Mucosa of gallbladder (tissue), 1 donor: ENCODE measurements around the gene TM6SF1. TPM values are rescaled to one million over a fixed set of nuclear protein-coding genes. Genes with fewer than 3 reads are reported as not detected.
"Not testable (repeated sequence)": the region's sequence is repeated elsewhere in the genome, so short reads cannot be mapped to it uniquely, and the experiment has no call there.

Experiments
- DNase-seq: peaks from one replicate; pipeline ENCODE4 v3.0.0-alpha.2; 2020; ENCODE audit warnings: low spot score
- total RNA-seq: library from RNA; stranded (reverse); gene quantifications from one replicate; pipeline ENCODE4 v1.2.1, GENCODE V29; 2021
- donor health status: DM: no; HTN: no; CAD: no.

TM6SF1 gene
- total RNA-seq, 1 donor from 2014 or later: 7.2 TPM

- no peak for DNase-seq
These were observed 8.6 kb downstream of the TM6SF1 start for GRCh38 chr15:83115831-83116565.

- DNase-seq: no peak
These were observed 10.9 kb downstream of the TM6SF1 start for GRCh38 chr15:83118291-83118827.

DNA sequence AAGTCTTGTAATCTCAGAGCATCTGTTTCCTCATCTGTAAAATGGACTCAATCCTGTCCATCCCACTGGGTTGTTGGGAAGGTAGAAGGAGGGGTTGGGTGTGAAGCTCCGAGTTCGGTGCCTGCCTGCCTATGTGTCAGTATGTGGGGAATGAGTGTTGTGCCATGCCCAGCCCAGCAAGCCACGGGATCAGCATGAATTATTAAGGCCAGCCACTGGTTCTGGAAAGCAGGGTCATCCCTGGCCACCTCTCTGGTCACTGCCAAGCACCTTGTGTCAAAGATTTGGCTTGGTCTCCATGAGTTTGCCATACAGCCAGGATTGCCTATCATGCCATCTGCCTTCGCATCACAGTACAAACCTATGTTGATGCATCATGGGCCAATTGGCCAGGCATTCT is 11.5 kb downstream of the TM6SF1 start:
- DNase-seq: no peak

DNA sequence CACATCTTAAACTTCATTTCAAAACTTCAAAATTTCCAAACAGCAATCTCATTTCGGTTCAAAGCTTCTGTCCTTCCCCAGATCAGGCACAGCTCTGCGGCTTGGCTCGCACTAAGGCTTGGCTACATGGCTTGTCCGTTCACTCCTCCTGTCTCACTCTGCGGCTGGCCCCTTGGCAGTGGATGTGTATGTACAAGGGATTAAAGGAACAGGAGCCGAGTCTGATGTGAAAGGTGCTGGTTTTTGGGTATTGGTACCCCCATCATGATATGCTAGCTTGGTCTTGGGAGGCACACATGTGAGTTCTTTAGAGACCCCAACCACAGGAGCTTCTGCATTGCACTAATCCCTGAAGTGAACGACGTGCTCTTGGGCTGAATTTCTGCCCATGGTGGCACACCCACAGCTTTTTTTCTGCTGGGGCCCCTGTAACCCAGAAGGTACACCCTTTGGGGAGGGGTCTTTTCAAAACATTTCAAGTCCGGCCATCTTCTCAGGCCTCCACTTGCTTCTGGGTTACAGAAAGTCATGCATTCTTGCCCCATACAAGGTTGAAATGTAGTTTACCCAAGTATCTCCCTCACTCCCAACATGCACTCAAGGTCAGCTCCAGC is 12.6 kb downstream of the TM6SF1 start:
- no peak for DNase-seq

DNA sequence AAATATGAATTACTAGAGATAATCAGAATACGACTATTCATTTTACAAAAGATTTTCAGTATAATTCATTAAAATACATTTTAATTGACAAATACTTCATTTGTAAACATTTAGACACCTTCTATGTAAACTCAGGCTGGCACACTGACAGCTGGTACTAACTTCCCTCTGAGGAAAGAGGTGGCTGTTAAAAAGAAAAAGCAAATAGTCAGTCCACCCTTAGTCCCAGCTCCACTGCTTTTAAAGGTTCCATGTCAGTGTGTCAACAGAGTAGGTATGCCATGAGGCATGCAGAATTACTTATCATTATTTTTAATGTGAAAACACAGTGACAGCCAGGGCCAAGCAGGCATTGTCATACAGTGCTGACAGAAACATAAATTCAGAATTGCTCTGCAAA is 16.1 kb downstream of the TM6SF1 start:
- no peak for DNase-seq

GRCh38 chr15:83127547-83128150 is 20.2 kb downstream of the TM6SF1 start:
- no peak for DNase-seq

DNA sequence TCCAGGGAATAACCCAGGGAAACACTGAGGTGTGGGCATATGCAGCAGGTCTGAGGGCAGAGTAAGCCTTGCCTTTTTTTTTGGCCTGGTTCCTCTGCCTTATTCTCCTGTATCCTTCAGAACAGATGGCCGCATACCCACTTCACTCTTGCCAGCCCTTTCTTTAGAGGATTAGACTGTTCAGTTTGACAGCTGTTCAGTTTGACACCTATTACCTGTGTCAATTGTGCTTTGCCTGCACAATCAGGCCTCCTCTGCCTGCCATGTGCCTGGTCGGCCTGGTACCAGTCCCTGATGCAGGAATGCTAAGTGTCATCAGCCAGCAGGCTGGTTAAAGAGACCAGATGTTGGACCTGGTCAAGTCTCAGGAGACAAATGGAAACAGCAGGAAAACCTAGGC is 22.3 kb downstream of the TM6SF1 start:
- DNase-seq: no peak

DNA sequence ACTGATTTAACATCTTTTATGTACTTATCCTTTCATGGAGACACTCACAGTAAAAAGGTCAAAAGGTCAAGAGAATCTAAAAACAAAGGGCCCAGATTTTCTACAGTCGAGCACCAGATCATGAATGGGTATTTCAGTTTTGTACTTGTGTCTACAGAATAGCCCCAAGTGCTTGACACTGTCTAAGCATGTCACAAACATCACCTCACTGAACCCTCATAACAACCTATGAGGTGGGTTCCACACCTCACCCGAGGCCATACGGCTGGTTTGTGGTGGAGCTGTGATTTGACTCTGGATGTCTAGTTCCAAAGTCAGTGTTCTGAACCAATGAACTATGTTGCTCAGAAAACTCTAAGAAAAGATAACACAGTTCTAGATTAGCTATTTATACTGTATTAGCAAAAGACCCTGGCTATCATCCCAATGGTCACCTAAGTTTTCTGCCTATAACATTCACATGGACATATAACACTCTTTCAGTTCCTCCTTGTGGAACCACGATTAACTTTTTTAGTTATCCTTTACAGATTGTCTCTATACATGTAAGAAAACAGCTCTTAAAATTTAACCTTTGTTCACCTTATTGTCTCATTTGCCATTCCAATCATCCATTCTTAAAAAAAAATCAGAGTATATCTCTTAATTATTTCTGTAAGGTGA is 25.5 kb downstream of the TM6SF1 start:
- no peak for DNase-seq

GRCh38 chr15:83142151-83142550 is 34.7 kb downstream of the TM6SF1 start:
- not testable (repeated sequence) for DNase-seq

DNA sequence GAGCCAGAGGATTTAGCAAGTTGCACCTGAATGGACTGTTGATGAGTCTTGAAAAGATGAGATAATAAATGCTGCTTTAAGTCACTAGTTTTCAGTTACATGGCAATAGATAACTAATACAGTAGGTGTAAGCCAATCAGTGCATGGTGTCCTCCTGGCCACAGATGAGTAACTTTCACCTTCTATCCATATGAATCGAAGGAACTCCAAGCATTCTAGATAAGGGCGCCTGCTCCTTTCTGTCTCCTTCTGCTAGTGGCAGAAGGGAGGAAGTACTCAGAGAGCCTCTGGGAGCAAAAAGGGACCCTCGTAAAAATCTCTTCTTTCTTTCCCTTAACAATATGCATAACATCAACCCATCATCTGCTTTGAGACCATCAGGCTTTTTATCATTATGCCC is 37.3 kb downstream of the TM6SF1 start:
- no peak for DNase-seq

GRCh38 chr15:83153288-83153687 is 45.8 kb downstream of the TM6SF1 start:
- DNase-seq: no peak

GRCh38 chr15:83155942-83156341 is 48.5 kb downstream of the TM6SF1 start:
- DNase-seq: no peak

DNA sequence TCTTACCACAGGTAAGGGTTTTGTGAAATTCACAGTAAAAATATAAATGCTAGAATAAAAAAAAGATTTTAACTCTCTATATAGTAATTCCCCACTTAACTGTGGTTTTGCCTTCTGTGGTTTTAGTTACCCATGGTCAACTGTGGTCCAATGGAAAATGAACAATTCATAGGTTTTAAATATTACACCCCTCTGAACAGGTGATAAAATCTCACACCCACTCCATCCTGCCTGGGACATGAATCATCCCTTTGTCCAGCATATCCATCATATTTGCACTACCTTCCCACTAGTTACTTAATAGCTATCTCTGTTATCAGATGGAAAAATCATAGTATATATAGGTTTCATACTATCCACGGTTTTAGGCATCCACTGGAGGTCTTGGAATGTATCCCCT is 50.9 kb downstream of the TM6SF1 start:
- DNase-seq: no peak

DNA sequence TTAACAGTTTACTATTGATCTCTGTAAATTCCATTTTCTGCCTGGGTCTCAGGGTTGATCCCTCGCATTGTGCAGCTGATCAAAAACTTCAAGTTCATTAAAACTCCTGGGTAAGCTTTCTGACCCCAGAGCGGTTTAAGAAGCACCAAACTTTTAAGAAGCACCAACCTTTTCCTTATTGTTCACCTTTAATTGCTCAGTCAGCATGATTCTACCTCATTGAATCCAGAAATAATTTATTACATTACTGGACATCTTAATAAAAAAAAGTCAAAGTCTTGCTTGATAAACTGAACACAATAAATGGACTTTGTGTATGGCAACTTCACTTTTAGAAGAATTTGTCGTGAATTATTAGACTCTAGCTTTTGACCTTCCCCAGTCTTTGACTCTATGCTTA is 53.3 kb downstream of the TM6SF1 start:
- no peak for DNase-seq

- no peak for DNase-seq
These were observed 55.6 kb downstream of the TM6SF1 start for GRCh38 chr15:83163032-83163431.

DNA sequence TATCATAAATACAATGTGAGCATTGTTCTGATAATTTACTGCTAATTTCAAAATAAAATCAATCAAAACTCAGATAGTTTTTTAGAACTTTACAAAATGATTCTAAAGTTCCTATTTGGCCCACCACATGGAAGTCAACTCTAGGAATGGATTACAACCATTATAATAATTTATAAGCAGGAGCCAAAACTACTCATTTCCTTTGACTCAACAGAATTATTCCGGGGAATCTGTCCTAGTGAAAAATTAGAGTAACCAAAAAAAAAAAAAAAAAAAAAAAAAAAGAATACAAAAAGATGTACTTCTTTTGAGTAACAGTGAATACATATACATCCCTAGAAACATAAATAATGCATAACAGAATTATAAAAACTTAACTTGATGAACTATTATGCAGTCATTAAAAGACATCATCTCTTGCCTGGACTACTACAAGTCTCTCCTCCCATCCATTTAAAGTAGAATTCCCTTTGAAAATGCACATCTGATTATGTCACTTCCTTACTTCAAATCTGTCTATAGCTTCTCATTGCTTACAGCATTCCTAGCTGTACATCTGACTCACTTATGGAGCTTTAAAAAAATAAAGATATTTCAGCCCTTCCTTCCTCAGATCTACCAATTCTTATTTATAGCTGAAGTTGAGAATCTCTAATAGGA is 56.8 kb downstream of the TM6SF1 start:
- DNase-seq: no peak

DNA sequence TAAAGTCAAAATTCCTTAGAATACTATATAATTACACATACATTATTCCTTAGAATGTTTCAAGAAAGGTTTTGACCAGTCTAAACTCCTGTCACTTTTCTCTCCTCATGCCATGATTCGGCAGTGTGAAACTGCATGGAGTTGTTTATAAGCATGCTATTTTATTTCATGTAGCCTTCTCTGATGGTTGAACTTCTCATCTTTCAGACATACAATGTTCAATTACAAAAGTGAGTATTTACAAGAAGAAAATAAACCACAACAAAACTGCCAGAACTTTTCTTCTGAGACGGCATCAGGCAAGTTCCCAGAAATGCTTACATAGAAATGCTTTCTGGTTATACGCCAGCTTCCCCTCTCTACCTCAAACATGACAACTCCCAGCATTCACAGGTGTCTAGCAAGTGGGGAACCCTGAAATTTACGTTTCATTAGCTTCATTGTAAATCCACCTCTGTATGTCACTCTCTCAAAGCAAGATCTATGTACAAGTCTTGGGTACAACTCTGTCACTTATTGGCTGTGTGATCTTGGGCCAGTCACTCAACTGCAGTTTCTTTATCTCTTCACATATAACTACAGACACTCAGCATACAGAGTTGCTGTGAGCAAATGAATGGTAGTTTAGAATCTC is 57.4 kb downstream of the TM6SF1 start:
- DNase-seq: no peak

DNA sequence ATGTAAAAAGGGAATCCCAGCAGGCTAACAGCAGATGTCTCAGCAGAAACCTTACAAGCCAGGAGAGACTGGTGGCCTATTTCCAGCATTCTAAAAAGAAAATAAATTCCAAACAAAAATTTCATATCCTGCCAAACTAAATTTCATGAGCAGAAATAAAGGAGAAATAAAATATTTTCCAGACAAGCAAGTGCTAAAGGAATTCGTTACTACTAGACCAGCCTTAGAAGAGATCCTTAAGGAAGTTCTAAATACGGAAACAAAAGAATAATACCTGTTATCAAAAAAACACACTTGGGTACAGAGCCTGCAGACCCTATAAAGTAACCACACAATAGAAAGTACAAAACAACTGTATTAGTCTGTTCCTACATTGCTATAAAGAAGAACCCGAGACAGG is 58.8 kb downstream of the TM6SF1 start:
- no peak for DNase-seq

- no peak for DNase-seq
These were observed 59.4 kb downstream of the TM6SF1 start for GRCh38 chr15:83166830-83167229.

GRCh38 chr15:83169576-83169975 is 62.1 kb downstream of the TM6SF1 start:
- not testable (repeated sequence) for DNase-seq

DNA sequence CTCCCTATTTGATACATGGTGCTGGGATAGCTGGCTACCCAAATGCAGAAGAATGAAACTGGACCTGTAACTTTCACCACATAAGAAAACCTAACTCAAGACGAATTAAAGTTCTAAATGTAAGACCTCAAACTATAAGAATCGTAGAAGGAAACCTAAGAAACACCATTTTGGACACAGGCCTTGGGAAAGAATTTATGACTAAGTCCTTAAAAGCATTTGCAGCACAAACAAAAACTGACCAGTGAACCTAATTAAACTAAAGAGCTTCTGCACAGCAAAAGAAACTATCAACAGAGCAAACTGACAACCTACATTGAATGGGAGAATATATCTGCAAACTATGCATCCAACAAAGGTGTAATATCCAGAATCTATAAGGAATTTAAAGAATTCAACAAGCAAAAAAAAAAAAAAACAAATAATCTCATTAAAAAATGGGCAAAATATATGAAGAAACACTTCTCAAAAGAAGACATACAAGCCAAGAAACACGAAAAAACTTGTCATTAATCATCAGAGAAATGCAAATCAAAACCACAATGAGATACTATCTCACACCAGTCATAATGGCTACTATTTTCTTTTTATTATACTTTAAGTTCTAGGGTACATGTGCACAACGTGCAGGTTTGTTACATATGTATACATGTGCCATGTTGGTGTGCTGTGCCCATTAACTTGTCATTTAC is 63.2 kb downstream of the TM6SF1 start:
- no peak for DNase-seq
